ENCODE measurements around the gene IAH1. TPM values are rescaled to one million over a fixed set of nuclear protein-coding genes. Genes with fewer than 3 reads are reported as not detected.
"Not testable (repeated sequence)": the region's sequence is repeated elsewhere in the genome, so short reads cannot be mapped to it uniquely, and the experiment has no call there.

IAH1 gene
- total RNA-seq, 1 donor from 2014 or later: 31.0 TPM

GRCh38 chr2:9473308-9473984 is 905 bp upstream of the IAH1 start:
- no peak for DNase-seq

GRCh38 chr2:9473985-9474360 is 378 bp upstream of the IAH1 start:
- DNase-seq: no peak

DNA sequence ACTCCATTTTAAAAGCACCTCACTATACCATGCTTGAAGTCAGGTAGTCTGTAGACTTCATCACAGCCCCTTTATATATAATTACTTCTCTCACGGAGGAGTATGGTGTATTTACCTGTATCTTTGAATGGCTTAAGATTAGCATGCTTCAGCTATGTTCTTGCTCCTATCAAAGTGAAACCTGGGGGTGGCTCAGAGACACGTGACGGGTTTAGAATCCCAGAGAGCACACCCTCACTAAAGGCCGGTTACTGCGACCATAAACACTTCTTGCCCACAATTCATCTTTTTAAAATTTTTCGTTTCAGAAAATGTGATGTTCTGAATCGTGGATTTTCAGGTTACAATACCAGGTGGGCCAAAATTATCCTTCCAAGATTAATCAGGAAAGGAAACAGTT is 3.6 kb downstream of the IAH1 start:
- DNase-seq: no peak

GRCh38 chr2:9478526-9478925 is 4.2 kb downstream of the IAH1 start:
- no peak for DNase-seq

GRCh38 chr2:9480157-9480556 is 5.8 kb downstream of the IAH1 start:
- DNase-seq: no peak

GRCh38 chr2:9483107-9483506 is 8.8 kb downstream of the IAH1 start:
- DNase-seq: no peak

GRCh38 chr2:9484533-9484932 is 10.2 kb downstream of the IAH1 start:
- DNase-seq: no peak

GRCh38 chr2:9488583-9489547 is 14.5 kb downstream of the IAH1 start:
- no peak for DNase-seq

- no peak for DNase-seq
Observed at GRCh38 chr2:9490789-9491188, 16.4 kb downstream of the IAH1 start.

DNA sequence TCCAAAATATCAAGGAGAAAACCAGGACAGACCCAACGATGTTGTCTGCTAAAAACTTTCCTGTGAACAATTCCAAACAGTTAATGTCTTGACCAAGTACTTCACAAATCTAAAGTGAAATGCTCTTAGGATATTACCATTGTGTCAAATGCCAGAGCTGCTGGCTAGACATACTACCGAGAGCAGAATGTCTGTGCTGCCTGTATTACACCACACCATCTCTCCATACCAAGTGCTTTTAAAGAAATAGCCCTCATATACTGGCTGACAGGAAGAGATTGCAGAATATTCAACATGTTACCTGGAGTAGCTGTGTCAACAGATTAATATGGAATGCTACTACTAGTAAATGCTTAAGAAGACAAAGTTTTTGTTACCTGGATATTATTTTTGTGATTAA is 18.6 kb downstream of the IAH1 start:
- no peak for DNase-seq

GRCh38 chr2:9493478-9493877 is 19.1 kb downstream of the IAH1 start:
- no peak for DNase-seq

GRCh38 chr2:9494081-9494480 is 19.7 kb downstream of the IAH1 start:
- no peak for DNase-seq

GRCh38 chr2:9497017-9497416 is 22.7 kb downstream of the IAH1 start:
- no peak for DNase-seq

GRCh38 chr2:9498210-9498609 is 23.9 kb downstream of the IAH1 start:
- no peak for DNase-seq

DNA sequence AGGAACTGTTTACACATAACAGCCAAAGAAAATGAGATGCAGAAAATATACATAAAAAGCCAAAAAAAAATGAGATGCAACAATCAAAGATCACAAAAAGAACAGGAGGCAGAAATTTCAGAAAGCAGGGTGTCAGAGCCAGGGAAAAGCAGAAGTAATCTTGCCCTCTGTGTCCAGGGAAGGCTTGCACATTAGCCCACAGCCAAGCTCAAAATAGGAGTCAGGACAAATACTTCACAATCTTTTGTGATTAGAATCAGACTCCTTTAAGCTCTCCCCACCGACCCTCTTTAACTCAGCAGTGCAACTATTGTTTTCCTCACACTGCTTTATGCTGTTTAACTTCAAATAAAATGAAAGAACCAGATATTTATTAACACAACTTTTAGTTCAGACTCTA is 34.6 kb downstream of the IAH1 start:
- no peak for DNase-seq

- DNase-seq: not testable (repeated sequence)
Observed at GRCh38 chr2:9513946-9514345, 39.6 kb downstream of the IAH1 start.

DNA sequence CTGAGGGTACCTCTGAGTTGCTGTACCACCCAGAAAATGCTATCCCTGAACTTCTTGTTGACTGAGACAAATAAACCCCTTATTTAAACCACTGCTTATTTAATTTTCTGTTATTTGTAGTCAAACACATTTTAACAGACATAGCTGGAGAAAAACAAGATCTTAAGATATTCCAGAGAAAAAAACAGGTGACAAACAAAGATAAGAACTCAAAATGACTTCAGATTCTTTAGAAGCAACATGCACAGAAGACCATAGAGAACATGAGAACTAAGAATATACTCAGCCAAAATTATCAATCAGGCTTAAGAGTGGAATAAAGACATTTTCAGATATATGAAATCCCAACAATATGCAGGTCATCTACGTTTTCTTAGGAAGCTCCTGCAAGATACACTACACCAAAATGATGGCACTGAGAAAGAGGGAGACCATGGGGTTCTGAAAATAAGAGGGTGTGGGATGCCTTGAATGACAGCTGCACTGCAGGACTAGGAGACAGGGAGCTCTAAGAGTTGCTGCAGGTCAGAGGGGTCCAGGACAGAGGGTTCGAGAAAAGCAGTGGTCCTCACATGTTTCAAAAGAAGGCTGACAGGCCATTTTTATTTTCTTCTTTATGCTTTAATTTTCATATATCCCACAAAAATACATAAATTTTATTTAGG is 42.9 kb downstream of the IAH1 start:
- DNase-seq: no peak

DNA sequence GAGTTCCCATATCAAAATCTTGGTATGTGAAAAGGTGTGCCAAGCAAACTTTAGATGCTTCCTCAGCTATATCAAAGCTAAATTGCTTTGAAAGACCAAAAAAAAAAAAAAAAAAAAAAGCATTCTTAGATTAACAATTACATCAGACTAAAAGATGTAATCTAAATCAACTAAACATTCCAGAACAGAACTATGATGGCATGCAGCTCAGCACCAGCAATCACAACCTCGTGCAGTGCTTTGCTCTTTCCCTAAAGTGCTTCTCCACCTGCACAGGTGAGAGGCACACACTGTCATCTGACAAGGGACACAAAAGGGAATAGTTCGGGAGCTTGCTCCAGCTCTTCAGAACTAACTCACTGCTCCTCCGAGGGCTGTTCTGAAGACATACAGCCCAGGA is 43.8 kb downstream of the IAH1 start:
- DNase-seq: no peak

GRCh38 chr2:9518780-9519179 is 44.4 kb downstream of the IAH1 start:
- no peak for DNase-seq

DNA sequence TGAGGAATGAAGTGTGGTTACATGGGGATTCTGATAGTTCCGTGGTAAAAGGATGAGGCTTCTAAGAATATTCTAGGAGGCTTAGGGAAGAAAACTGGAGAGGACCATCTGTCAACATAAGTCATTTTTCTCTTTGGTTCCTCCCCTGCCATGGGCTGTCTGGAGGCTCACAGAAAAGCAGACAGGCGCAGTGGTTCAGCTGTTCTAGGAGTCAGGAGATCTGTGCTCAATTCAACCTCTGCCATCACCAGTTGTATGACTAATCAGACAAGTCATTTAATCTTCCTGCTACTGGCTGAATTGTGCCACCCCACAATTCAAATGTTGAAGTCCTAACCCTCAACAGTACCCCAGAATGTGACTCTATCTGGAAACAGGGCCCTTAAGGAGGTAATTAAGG is 44.9 kb downstream of the IAH1 start:
- DNase-seq: no peak

DNA sequence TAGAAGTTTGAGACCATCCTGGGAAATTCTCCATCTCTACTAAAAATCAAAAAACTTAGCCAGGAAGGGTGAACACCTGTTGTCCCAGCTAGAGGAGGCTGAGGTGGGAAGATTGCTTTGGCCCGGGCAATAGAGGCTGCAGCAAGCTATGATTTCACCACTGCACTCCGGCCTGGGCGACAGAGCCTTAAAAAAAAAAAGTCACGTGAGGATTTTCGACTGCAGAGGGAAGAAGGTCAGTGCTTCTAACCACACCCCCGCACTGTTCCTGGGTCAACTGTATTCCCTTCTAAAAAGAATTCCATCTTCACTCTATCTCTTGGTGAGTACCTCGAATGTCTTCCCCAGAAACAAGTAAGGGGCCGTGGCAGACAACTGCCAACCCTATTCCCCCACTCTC is 49.9 kb downstream of the IAH1 start:
- no peak for DNase-seq

DNA sequence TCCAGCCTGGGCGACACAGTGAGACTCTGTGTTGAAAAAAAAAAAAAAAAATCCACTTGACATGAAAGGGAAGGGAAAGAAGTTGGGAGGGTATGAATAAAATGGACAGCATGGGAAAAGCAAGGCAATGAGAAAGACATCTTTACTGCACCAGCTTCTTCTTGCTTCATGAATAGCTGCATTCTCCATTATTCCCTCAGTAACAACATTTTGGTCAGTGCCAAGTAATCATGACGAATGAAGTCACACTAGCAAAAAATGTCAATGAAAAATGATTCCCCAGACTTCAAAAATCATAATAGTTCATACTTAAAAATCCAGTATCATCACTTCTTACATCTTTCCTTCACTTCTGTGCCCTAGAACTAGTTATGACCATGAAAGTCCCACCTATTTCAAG is 50.9 kb downstream of the IAH1 start:
- no peak for DNase-seq
